Esophagus squamous epithelium (tissue), 5 donors: ENCODE data around the gene ZNF3. TPM values are rescaled to one million over a fixed set of nuclear protein-coding genes. Genes with fewer than 3 reads are reported as not detected.
A peak's percentile ranks its signal among the peaks of the same experiment; 100 is the strongest.

Source experiments
- DNase-seq: peaks from one replicate; lab custom pipeline; 2025; lab: John Stamatoyannopoulos, UW
- H3K27ac ChIP-seq, 4 donors: fragments of 200-600 bp; sonication (generic); one replicate each; pipeline ENCODE4 v1.5.1; 2016 to 2019; ENCODE audit warnings: mild to moderate bottlenecking in 1 of 4
- H3K27me3 ChIP-seq, 4 donors: fragments of 200-600 bp; sonication (generic); 1 replicate in 3 of 4; 2 replicates in 1 of 4; pipeline versions ENCODE4 v1.5.1 to v1.6.0; 2017 to 2021; ENCODE audit warnings: antibody characterized with exemption in 1 of 4
- H3K36me3 ChIP-seq, 3 donors: fragments of 200-600 bp; sonication (generic); one replicate each; pipeline ENCODE4 v1.5.1; 2016 to 2019
- H3K4me1 ChIP-seq, 3 donors: fragments of 200-600 bp; sonication (generic); one replicate each; pipeline ENCODE4 v1.5.1; 2017 to 2019
- H3K4me3 ChIP-seq, 4 donors: fragments of 200-600 bp; sonication (generic); 1 replicate in 3 of 4; 2 replicates in 1 of 4; pipeline ENCODE4 v1.5.1; 2016 to 2019; ENCODE audit warnings: mild to moderate bottlenecking in 2 of 4, moderate library complexity in 1 of 4
- H3K9me3 ChIP-seq, 3 donors: fragments of 200-600 bp; sonication (generic); one replicate each; pipeline ENCODE4 v1.5.1; 2016 to 2019
- CTCF ChIP-seq, 6 experiments: fragments of 450-650 bp in 4 of 6; fragments of 200-600 bp in 2 of 6; sonication (generic) in 2 of 6; IDR thresholded peaks; one replicate each; pipeline ENCODE4 v1.5.1; 2016 to 2019; ENCODE audit warnings: antibody characterized with exemption in 6 of 6, mild to moderate bottlenecking in 4 of 6, moderate library complexity in 4 of 6
- POLR2A ChIP-seq, 4 donors: fragments of 450-650 bp; IDR thresholded peaks; one replicate each; pipeline ENCODE4 v1.6.1; 2017; ENCODE audit warnings: antibody characterized with exemption in 4 of 4, mild to moderate bottlenecking in 4 of 4, moderate library complexity in 3 of 4
- WGBS, 2 donors: methylation state at CpG; one replicate each; pipeline ENCODE4 v1.1.5; 2018; 5-methylcytosine and 5-hydroxymethylcytosine counted together
- intact Hi-C: fragments of 100-400 bp; cut with DNase I; formaldehyde crosslinking; loops from one replicate; pipeline ENCODE4 v1.15.0; 2022
- total RNA-seq, 4 donors: library from RNA; depleted of rRNA; stranded (reverse); fragments of >200 nt; gene quantifications; one replicate each; pipeline ENCODE4 v1.1.0, GENCODE V29; 2016
- donor health status: DM: yes; HTN: yes; CAD: no.

ZNF3 gene
- total RNA-seq, 4 donors from 2014 or later = 10.5 to 22.3 (median 12.2) TPM

GRCh38 chr7:100065452-100066186 is 15.9 kb downstream of the ZNF3 start:
- TF ChIP-seq POLR2A (IDR thresholded peaks at IDR 0.05) (no peak), CTCF (IDR thresholded peaks at IDR 0.05) (no peak)
- Histone ChIP-seq H3K9me3 (peaks cover 0 to 11% (median 10%) of the 10 kb centered on the region in 3 donors), H3K4me1 (peaks cover 0 to 8% (median 0%) of the 10 kb centered on the region in 3 donors), H3K27ac (peak overlapping the region in 2 of 4 donors; percentile 35 to 53), H3K4me3 (no peak overlapping the region), H3K27me3 (no peaks in the 10 kb centered on the region), H3K36me3 (peaks cover 4 to 81% (median 11%) of the 10 kb centered on the region in 3 donors)
- WGBS, 2 donors = 53 to 55% methylated on average over 8 of the region's 8 CpGs
- no peak for DNase-seq
- intact Hi-C loops = loop anchor here (10.0 kb wide), 1 partner anchor 141 kb away; the partner anchor contains the start of gene GJC3

GRCh38 chr7:100064162-100064561 is 17.4 kb downstream of the ZNF3 start:
- intact Hi-C loops = loop anchor here (10.0 kb wide), 1 partner anchor 139 kb away; the partner anchor contains the start of gene GJC3
- no peak overlapping the region for H3K27ac ChIP-seq
- H3K4me3 ChIP-seq = no peak overlapping the region
- H3K9me3 ChIP-seq = no peaks in the 10 kb centered on the region
- H3K36me3 ChIP-seq = peaks cover 0 to 81% (median 9%) of the 10 kb centered on the region in 3 donors
- no peak for TF ChIP-seq POLR2A (IDR thresholded peaks at IDR 0.05)
- no peak for TF ChIP-seq CTCF (IDR thresholded peaks at IDR 0.05)
- no peaks in the 10 kb centered on the region for H3K27me3 ChIP-seq
- no peak for DNase-seq
- H3K4me1 ChIP-seq = peaks cover 0 to 8% (median 0%) of the 10 kb centered on the region in 3 donors
- WGBS, 2 donors = 93 to 95% methylated on average over 4 to 6 of the region's 9 CpGs

- peaks cover 0 to 81% (median 9%) of the 10 kb centered on the region in 3 donors for H3K36me3 ChIP-seq
- TF ChIP-seq CTCF (IDR thresholded peaks at IDR 0.05) = no peak
- TF ChIP-seq POLR2A (IDR thresholded peaks at IDR 0.05) = no peak
- DNase-seq = no peak
- H3K27ac ChIP-seq = no peak overlapping the region
- H3K4me1 ChIP-seq = peaks cover 0 to 8% (median 0%) of the 10 kb centered on the region in 3 donors
- no peaks in the 10 kb centered on the region for H3K27me3 ChIP-seq
- WGBS, 2 donors = 86 to 94% methylated on average over 4 of the region's 4 CpGs
- H3K9me3 ChIP-seq = no peaks in the 10 kb centered on the region
- no peak overlapping the region for H3K4me3 ChIP-seq
- intact Hi-C loops = loop anchor here (10.0 kb wide), 1 partner anchor 139 kb away; the partner anchor contains the start of gene GJC3
These were observed 18.1 kb downstream of the ZNF3 start for GRCh38 chr7:100063376-100063775.

GRCh38 chr7:100061518-100062193 is 19.9 kb downstream of the ZNF3 start:
- no peaks in the 10 kb centered on the region for H3K27me3 ChIP-seq
- no peak for TF ChIP-seq CTCF (IDR thresholded peaks at IDR 0.05)
- no peak for TF ChIP-seq POLR2A (IDR thresholded peaks at IDR 0.05)
- no peak overlapping the region for H3K4me3 ChIP-seq
- intact Hi-C loops = loop anchor here (10.0 kb wide), 1 partner anchor 137 kb away; the partner anchor contains the start of gene GJC3
- H3K27ac ChIP-seq = no peak overlapping the region
- H3K4me1 ChIP-seq = peaks cover 0 to 8% (median 0%) of the 10 kb centered on the region in 3 donors
- no peak for DNase-seq
- no peaks in the 10 kb centered on the region for H3K9me3 ChIP-seq
- H3K36me3 ChIP-seq = peaks cover 6 to 88% (median 22%) of the 10 kb centered on the region in 3 donors
- WGBS, 2 donors = 91 to 92% methylated on average over 11 of the region's 11 CpGs
